ENCODE measurements around the gene NALCN. TPM values are rescaled to one million over a fixed set of nuclear protein-coding genes. Genes with fewer than 3 reads are reported as not detected.

The NALCN gene
- polyA plus RNA-seq, 1 experiment: 2.2 TPM

- ChIA-PET CTCF (no interaction called here), POLR2A (no interaction called here)
- no peaks in the 10 kb centered on the region for H3K27me3 ChIP-seq (ENCODE audit: control insufficient read depth, insufficient read depth, low read length)
- no peak overlapping the region for H3K4me3 ChIP-seq (ENCODE audit: low read depth, low read length)
- TF ChIP-seq CTCF (IDR thresholded peaks at IDR 0.05; ENCODE audit: low read depth, low read length): no peak
- no peak overlapping the region for H3K27ac ChIP-seq (ENCODE audit: low read depth, low read length)
- no peak for DNase-seq (ENCODE audit: low read depth, low spot score)
- H3K9me3 ChIP-seq (ENCODE audit: control insufficient read depth, insufficient read depth, low read length): no peaks in the 10 kb centered on the region
These were observed 148.7 kb downstream of the NALCN start for GRCh38 chr13:101267656-101268055.

- TF ChIP-seq CTCF (IDR thresholded peaks at IDR 0.05; ENCODE audit: low read depth, low read length): no peak
- Histone ChIP-seq H3K27ac (ENCODE audit: low read depth, low read length) (no peak overlapping the region), H3K4me3 (ENCODE audit: low read depth, low read length) (no peak overlapping the region), H3K9me3 (ENCODE audit: control insufficient read depth, insufficient read depth, low read length) (no peaks in the 10 kb centered on the region), H3K27me3 (ENCODE audit: control insufficient read depth, insufficient read depth, low read length) (no peaks in the 10 kb centered on the region)
- CTCF ChIA-PET: no interaction called here
- POLR2A ChIA-PET: no interaction called here
- DNase-seq (ENCODE audit: low read depth, low spot score): no peak
These were observed 150.4 kb downstream of the NALCN start for GRCh38 chr13:101265934-101266333.

GRCh38 chr13:101264931-101265330, 151.4 kb downstream of the NALCN start:
- no peak for DNase-seq (ENCODE audit: low read depth, low spot score)
- no peaks in the 10 kb centered on the region for H3K27me3 ChIP-seq (ENCODE audit: control insufficient read depth, insufficient read depth, low read length)
- no peak for TF ChIP-seq CTCF (IDR thresholded peaks at IDR 0.05; ENCODE audit: low read depth, low read length)
- no peaks in the 10 kb centered on the region for H3K9me3 ChIP-seq (ENCODE audit: control insufficient read depth, insufficient read depth, low read length)
- H3K4me3 ChIP-seq (ENCODE audit: low read depth, low read length): no peak overlapping the region
- ChIA-PET POLR2A (no interaction called here), CTCF (no interaction called here)
- H3K27ac ChIP-seq (ENCODE audit: low read depth, low read length): no peak overlapping the region

GRCh38 chr13:101262306-101262705, 154.0 kb downstream of the NALCN start:
- no peak for DNase-seq (ENCODE audit: low read depth, low spot score)
- ChIA-PET POLR2A (no interaction called here), CTCF (no interaction called here)
- Histone ChIP-seq H3K4me3 (ENCODE audit: low read depth, low read length) (no peak overlapping the region), H3K27ac (ENCODE audit: low read depth, low read length) (no peak overlapping the region), H3K27me3 (ENCODE audit: control insufficient read depth, insufficient read depth, low read length) (no peaks in the 10 kb centered on the region), H3K9me3 (ENCODE audit: control insufficient read depth, insufficient read depth, low read length) (no peaks in the 10 kb centered on the region)
- TF ChIP-seq CTCF (IDR thresholded peaks at IDR 0.05; ENCODE audit: low read depth, low read length): no peak

GRCh38 chr13:101258509-101258908, 157.8 kb downstream of the NALCN start:
- no peak overlapping the region for H3K4me3 ChIP-seq (ENCODE audit: low read depth, low read length)
- no peaks in the 10 kb centered on the region for H3K9me3 ChIP-seq (ENCODE audit: control insufficient read depth, insufficient read depth, low read length)
- no peak for TF ChIP-seq CTCF (IDR thresholded peaks at IDR 0.05; ENCODE audit: low read depth, low read length)
- ChIA-PET CTCF (no interaction called here), POLR2A (no interaction called here)
- no peaks in the 10 kb centered on the region for H3K27me3 ChIP-seq (ENCODE audit: control insufficient read depth, insufficient read depth, low read length)
- DNase-seq (ENCODE audit: low read depth, low spot score): no peak
- no peak overlapping the region for H3K27ac ChIP-seq (ENCODE audit: low read depth, low read length)

All from AG04450 (cell line).